ENCODE measurements around the gene CLCF1. TPM values are rescaled to one million over a fixed set of nuclear protein-coding genes. Genes with fewer than 3 reads are reported as not detected.

The CLCF1 gene
- total and polyA plus RNA-seq, 2 of the 13 experiments (the other 11 are each of a cell fraction or from before 2014, with no cell fraction given), result 0.49 to 0.78 TPM

GRCh38 chr11:67396259-67396581, 22.8 kb upstream of the CLCF1 start (continued):
- TF ChIP-seq ZFP36L1 (CRISPR knock-in tag; IDR thresholded peaks at IDR 0.05), result no peak
- no peak for TF ChIP-seq NKX3-1 (CRISPR knock-in tag; IDR thresholded peaks at IDR 0.05)
- TF ChIP-seq ZNF235 (CRISPR knock-in tag; IDR thresholded peaks at IDR 0.05; ENCODE audit: borderline replicate concordance), result no peak

GRCh38 chr11:67395555-67396258, 22.3 kb upstream of the CLCF1 start:
- Histone ChIP-seq H3K4me2 (ENCODE audit: low read depth, low read length) (no peak overlapping the region), H3K36me3 (replicated peaks in 1 of 2; ENCODE audit: control insufficient read depth in 1 of 2, insufficient read depth in 2 of 2, low read length in 2 of 2) (peaks cover 19 to 27% of the 10 kb centered on the region in 2 experiments; a peak in 4 of 5 replicates), H3K9ac (ENCODE audit: insufficient read depth, low read depth, low read length) (no peak overlapping the region), H3K27me3 (ENCODE audit: control insufficient read depth in 1 of 2, insufficient read depth in 2 of 2, low read length in 2 of 2) (no peaks in the 10 kb centered on the region), H3K79me2 (ENCODE audit: insufficient read depth, low read length) (peaks cover 18% of the 10 kb centered on the region), H4K20me1 (ENCODE audit: insufficient read depth, low read length) (peaks cover 3% of the 10 kb centered on the region; the same call in 1 of the 2 replicates), H3K4me3 (replicated peaks in 1 of 3; ENCODE audit: insufficient read depth in 1 of 3, low read depth in 2 of 3, low read length in 3 of 3) (no peak overlapping the region), H3K27ac (ENCODE audit: extremely low read length, insufficient read depth, low read length) (no peak overlapping the region), H3K4me1 (ENCODE audit: insufficient read depth, low read length) (peaks cover 30% of the 10 kb centered on the region), H2AFZ (ENCODE audit: low read length) (no peak overlapping the region), H3K9me3 (ENCODE audit: low read length) (no peaks in the 10 kb centered on the region)
- ChIA-PET CTCF (ENCODE audit: low intra/inter-chr PET ratio, low total read pairs) (no interaction called here), POLR2A (no interaction called here)
- 96% methylated on average over 8 of the region's 19 CpGs for WGBS (ENCODE audit: low lambda C conversion rate)
- no peak for DNase-seq (ENCODE audit: low spot score)
- FAIRE-seq, result no peak
- TF ChIP-seq MAFF (IDR thresholded peaks at IDR 0.05; ENCODE audit: low read depth, low read length) (peak; percentile 62; the same call in 1 of the 2 replicates), AGO2 (optimal IDR thresholded peaks at IDR 0.05; ENCODE audit: low read depth, low read length) (peak; percentile 85), MAFK (conservative IDR thresholded peaks at IDR 0.05 in 1 of 2, IDR thresholded peaks at IDR 0.05 in 1 of 2; ENCODE audit: low read length in 2 of 2) (peak; percentile 68 to 87; a peak in 3 of 4 replicates), KDM4B (CRISPR knock-in tag; IDR thresholded peaks at IDR 0.05) (no peak), SRY (CRISPR knock-in tag; IDR thresholded peaks at IDR 0.05) (no peak), RBFOX2 (IDR thresholded peaks at IDR 0.05; ENCODE audit: low read depth, low read length) (peak; percentile 48), RXRA (CRISPR knock-in tag; IDR thresholded peaks at IDR 0.05) (no peak), POLR2A (IDR thresholded peaks at IDR 0.05; ENCODE audit: insufficient read depth in 1 of 2, low read depth in 2 of 2, low read length in 2 of 2) (0 out of 4 replicates have a peak, but pooled peaks of 1 of the 2 experiments have one; percentile 42), EP300 (IDR thresholded peaks at IDR 0.05; ENCODE audit: low read depth in 2 of 2, low read length in 2 of 2) (no peak), EP300 (CRISPR knock-in tag; IDR thresholded peaks at IDR 0.05; ENCODE audit: borderline replicate concordance) (no peak)
- ATAC-seq, result no peak
- in situ Hi-C loops (cut with HindIII; ENCODE audit: extremely low pct_ligation_motif_present, low pct_unique_long_range_greater_than_20kb) (no loop called here), intact Hi-C loops (cut with micrococcal nuclease; ENCODE audit: unreplicated experiment) (no loop called here)
- no TSS peak for BruUV-seq (replicated peaks)

Measured in HepG2 (cell line).